Activated effector memory CD4-positive, alpha-beta T cell treated with anti-CD3 and anti-CD28 coated beads, Interleukin-2, amount 50 U/mL, for 16 hours (primary cell): ENCODE measurements around the gene MED25.

Experiments used
- DNase-seq: peaks from one replicate; pipeline ENCODE4 v3.0.0-alpha.2; 2020

Gene MED25

DNA sequence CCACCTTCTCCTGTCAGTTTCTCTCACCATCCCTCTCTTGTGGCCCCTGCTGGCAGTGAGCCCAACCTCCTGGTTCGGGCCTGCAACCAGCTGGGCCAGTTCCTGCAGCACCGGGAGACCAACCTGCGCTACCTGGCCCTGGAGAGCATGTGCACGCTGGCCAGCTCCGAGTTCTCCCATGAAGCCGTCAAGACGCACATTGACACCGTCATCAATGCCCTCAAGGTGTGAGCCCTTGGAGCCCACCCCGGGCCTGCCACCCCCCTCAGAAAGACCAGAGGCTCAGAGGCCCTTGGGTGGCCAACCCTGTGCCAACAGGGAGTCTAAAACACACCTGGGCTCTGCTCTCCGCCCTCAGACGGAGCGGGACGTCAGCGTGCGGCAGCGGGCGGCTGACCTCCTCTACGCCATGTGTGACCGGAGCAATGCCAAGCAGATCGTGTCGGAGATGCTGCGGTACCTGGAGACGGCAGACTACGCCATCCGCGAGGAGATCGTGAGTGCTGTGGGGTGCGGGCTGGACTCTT lies 18.8 kb upstream of the MED25 start:
- no peak for DNase-seq

- no peak for DNase-seq
Measured at GRCh38 chr19:49799798-49800376, 18.2 kb upstream of the MED25 start.

- DNase-seq: no peak
Measured at GRCh38 chr19:49800771-49801170, 17.3 kb upstream of the MED25 start.

- DNase-seq: no peak
Measured at GRCh38 chr19:49801401-49801888, 16.6 kb upstream of the MED25 start.

GRCh38 chr19:49801966-49802661 lies 16.0 kb upstream of the MED25 start:
- DNase-seq: no peak

DNA sequence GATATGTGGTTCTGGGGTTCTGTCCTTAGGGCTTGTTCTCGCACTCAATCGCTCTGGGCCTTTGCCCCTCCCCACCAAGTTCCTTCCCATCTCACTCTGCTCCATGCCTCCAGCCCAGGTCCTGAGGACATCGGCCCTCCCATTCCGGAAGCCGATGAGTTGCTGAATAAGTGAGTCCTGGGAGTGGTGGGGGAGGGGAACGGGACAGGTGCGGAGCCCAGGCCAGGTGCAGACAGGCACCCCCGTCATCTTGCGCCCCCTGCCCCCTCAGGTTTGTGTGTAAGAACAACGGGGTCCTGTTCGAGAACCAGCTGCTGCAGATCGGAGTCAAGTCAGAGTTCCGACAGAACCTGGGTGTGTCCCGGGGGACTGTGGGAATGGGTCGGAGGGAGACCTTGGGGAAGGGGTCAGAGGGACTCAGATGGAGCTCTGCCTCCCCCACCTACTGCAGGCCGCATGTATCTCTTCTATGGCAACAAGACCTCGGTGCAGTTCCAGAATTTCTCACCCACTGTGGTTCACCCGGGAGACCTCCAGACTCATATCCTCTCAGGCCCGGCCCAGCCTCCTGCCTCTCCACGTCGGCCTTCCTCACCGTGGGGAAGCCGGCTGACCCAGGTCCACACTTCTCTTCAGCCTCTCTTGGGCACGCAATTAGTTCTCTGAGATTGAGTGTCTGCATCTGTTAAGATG lies 15.1 kb upstream of the MED25 start:
- DNase-seq: no peak

DNA sequence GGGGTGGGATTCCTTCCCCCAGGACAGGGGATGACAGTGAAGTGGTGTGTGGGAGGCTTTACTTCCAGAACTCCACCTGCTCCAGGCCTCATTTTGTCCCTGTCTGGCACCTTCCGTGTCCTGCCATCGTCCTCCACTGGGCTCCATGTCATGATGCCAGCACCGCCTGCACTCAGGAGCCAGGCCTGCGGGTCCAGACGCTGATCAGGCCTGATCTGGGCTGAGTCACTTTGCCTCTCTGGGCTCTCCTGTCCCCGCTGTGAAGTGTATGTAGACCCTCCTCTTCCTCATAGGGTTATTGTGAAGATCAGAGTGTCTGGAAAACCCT lies 14.6 kb upstream of the MED25 start:
- no peak for DNase-seq

DNA sequence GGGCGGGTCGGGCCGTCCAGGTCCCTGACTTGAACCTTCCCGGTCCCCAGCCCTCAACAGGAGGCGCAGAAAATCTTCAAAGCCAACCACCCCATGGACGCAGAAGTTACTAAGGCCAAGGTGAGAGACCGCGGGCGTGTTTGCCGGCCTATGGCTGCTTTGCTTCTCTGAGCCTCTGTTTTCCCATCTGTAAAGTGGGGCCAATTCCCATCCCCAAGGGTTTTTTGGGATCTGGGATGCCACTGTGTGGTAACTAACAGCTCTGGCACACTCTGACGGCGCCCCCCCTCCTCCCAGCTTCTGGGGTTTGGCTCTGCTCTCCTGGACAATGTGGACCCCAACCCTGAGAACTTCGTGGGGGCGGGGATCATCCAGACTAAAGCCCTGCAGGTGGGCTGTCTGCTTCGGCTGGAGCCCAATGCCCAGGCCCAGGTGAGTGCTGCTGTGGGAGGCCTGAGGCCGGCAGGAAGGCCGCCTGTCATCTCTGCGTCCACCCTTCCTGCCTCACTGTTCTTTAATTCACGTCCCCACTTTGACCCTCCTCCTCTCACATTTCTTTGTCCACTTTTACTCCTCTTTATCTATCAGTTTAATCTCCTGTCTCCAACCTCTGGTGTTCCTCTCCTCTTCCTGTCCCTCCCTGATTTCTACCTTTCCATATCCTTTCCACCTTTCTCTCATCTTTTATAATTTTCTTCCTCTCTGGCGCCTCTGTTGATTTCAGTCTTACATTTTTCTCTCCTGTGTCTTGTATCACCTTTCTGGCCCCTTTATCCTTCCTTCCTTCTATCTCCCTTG lies 12.1 kb upstream of the MED25 start:
- DNase-seq: no peak

DNA sequence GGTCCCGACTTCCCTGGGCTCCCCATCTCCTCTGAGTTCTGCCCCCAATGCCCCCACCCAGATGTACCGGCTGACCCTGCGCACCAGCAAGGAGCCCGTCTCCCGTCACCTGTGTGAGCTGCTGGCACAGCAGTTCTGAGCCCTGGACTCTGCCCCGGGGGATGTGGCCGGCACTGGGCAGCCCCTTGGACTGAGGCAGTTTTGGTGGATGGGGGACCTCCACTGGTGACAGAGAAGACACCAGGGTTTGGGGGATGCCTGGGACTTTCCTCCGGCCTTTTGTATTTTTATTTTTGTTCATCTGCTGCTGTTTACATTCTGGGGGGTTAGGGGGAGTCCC lies 11.5 kb upstream of the MED25 start:
- DNase-seq: no peak

- DNase-seq: no peak
Measured at GRCh38 chr19:49807058-49807903, 10.8 kb upstream of the MED25 start.

DNA sequence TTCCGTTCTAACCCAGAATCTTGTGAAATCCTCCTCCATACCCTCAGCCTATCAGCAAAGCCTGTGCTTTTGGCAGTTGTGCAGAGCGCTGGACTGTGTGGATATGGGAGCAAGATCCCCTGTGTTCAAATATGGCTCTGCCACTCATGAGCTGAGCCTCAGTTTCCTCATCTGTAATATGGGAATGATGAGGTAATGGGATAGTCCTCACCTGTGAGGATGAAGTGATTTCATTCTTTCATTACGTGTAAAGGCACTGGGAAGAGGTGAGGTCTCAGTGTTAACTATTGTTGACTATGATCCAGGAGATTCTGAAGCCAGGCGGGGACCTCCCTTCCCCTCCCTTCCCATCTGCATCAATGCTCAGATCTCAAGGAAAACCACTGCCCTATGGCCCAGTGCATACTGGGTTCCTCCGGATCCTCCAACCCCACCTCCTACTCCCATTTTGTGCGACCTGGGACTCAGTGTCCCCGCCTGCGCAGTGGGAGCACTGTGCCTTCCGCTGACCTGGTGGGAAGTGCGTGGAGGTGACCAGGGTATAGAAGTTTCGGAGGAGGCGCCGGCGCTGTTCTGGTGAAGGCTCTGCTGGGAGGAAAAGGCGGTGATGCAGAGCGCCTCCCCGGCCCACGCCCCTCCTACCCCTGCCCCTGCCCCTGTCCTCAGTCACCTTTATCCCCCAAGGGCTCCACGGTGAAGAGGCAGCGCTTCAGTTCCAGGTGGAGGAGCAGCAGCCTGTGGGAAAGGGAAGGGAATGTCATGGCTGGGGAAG lies 10.0 kb upstream of the MED25 start:
- no peak for DNase-seq

DNA sequence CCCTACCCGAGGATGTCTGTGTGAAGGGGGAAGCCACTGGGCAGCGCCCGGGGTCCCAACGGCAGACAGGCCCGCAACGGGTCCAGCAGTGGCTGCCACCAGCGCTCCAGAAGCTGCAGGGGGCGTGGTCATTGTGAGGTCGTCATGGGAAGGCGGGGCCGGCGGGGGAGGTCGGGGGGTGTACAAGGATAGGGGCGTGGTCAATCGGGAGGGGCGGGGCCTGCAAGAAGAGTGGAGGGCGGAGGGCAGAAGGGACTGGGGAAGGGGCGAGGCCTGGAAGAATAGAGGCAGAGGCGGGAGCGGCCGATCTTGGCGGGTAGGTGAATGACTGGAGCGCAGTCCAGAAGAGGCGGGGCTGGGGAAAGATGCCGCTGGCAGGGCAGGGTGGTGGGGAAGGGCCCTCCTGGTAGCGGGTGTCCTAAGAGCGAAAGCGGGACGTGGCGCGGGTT lies 9.4 kb upstream of the MED25 start:
- DNase-seq: peak; percentile 94

GRCh38 chr19:49809160-49809940 lies 8.7 kb upstream of the MED25 start:
- DNase-seq: peak; percentile 85

DNA sequence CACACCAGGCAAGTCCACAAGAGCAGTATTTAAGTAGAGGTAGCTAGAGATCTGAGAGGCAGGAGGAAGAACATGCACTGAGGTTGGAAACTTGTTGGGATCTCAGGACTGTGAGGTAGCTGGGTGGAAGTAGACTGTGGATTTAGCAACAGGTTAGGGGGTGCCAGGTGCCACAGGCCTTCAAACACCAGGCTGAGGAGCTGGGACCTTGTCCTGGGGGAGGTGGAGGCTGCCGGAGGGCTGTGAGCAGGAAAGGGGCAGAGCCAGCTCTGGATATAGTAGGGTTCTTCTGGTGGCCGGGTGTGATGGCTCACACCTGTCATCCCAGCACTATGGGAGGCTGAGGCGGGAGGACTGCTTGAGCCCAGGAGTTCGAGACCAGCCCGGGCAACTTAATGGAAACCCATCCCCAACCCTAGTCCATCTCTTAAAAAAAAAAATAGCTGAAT lies 8.1 kb upstream of the MED25 start:
- DNase-seq: no peak

DNA sequence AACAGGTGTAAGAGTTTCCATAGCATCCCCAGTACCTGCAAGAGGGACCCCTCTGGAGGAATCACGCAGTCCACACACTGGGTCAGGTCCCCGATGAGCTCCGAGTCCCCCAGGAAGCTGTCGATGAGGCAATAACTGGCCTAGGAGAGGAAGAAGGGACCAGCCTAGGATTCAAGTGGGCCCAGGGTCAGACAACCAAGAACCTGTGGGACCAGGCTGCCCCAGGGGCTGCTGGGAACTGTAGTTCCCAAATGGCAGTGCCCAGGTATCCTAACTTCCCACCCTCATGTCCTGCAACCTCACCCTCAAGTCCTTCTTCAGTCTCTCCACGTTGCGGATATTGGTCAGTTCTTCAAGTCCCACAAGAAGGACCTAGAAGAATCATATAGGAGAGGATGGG lies 6.8 kb upstream of the MED25 start:
- DNase-seq: no peak

DNA sequence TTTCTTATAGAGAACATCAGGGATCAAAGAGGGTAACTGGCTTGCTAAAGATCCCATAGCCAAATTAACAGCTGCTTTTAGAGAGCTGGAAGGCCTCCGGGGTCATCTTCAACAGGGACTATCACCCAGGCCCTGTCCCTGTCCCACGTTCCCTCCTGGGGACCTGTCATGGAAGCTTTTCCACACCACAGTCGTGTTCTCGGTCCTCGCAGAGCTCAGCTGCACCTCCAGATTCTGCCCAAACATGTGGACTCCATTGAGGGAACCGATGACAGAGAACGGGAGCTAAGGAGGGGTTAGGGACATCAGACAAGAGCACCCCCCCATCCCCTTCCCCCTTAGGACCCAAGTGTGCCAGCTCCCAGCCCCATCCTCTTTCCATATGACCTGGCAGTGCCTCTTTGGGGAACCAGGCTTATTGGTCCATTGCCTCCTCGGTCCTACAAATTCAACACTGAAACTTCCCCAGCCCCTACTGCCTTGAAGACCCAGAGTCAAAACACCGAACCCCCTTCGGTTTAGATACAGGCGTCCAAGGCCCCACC lies 5.6 kb upstream of the MED25 start:
- no peak for DNase-seq

DNA sequence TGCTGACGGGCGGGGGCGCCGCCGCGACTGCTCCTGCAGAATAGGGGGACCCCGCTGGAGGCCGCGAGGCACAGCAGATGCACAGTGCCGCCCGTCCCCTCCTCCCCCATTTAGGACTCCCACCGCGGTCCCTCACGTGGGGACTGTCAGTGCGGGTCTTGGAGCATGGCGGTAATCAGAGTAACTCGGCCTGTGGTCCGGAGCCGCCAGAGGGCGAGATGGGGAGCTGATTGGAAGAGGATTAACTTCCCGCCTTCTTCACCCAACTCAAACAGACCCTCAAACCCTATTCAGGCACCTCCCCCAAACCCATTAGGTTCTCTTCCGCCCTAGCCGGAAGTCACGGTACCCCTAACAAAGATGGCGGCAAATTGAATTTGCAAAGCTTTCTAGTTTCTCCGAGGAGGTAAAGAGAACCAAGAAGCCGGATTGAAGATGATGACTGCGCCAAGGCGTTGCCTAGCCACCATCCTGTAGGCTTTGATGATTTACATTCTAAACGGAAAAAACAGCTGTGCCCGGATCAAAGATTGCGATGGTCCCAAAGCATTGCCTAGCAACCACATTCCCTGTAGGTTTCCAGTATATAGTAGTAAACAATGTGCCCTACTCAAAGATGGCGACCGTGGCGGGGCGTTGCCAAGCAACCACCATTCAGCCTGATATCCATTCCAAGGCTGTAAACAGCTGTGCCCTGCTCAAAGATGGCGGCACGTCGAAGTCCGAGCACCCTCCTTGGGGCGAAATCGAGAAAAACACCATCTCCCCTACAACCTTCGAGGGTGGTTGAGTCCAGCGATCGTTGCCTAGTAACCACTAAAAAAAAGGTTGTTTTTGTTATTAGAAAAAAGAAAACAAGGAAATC lies 4.9 kb upstream of the MED25 start, which contains the start of gene FUZ:
Gene FUZ (minus strand): TSS at position 296 of the 865 bp plus-strand sequence. CDS start 186 bp downstream, at position 110.
- DNase-seq: peak; percentile 97

DNA sequence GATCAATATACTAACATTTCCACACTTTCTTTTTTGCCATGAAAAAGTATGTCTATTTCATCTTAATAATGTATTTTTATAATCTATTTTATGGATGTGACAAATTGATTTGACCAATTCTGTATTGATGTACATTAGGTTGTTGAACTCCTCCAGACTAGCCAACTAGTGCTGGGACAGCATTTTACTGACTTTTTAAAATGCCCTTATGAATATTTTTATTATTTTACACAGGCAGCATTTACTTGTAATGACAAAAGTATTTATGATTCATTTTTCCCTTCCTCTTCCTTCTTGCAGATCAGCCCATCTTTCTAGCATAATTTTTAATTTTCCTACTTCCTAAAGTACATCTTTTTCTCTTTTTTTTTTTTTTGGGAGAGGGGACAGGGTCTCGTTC lies 4.1 kb upstream of the MED25 start:
- DNase-seq: no peak

DNA sequence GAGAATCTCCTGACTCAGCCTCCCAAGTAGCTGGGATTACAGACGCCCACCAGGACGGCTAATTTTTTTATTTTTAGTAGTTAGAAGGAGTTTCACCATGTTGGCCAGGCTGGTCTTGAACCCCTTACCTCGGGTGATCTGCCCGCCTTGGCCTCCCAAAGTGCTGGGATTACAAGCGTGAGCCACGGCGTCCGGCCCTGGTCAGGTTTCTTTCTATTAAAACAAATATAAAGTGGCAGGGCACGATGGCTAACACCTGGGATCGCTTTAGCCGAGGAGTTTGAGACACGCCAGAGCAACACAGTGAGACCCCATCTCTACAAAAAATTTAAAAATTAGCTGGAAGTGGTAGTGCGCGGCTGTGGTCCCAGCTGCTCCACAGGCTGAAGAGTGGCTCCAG lies 1.5 kb upstream of the MED25 start:
- no peak for DNase-seq
